ENCODE data around the gene MYO9A. TPM values are rescaled to one million over a fixed set of nuclear protein-coding genes. Genes with fewer than 3 reads are reported as not detected.
"Not testable (repeated sequence)": the region's sequence is repeated elsewhere in the genome, so short reads cannot be mapped to it uniquely, and the experiment has no call there.

The MYO9A gene
- polyA plus RNA-seq, 3 donors = 32.6 to 38.1 (median 34.2) TPM

DNA sequence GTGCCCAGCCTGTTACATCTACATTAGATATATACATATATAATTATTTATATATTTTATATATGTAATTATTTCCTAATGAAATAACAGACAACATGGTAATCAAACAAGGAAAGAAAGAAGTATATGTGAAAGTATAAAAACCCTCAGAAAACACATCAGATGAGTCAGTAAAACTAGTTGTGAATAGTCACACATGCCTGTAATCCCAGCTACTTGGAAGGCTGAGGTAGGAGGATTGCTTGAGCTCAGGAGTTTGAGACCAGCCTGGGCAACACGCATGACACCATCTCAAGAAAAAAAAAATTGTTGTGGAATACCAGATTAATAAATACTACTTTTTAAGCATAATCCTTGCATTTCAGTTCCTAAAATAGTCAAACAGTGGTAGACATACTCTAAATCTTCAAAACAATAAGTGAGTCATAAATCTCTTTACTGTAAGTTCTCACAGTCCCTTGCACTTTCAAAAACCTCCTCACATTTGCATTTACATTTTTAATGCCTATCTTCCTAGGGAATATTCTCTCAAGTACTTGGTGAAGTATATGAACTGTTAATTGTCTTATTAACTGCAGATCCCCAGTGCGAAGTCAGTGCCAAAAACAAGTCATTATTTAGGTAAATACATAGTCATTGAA, 106.5 kb downstream of the MYO9A start:
- DNase-seq (ENCODE audit: extremely low read depth in 1 of 11, low read depth in 9 of 11, low spot score in 4 of 11) = no peak

DNA sequence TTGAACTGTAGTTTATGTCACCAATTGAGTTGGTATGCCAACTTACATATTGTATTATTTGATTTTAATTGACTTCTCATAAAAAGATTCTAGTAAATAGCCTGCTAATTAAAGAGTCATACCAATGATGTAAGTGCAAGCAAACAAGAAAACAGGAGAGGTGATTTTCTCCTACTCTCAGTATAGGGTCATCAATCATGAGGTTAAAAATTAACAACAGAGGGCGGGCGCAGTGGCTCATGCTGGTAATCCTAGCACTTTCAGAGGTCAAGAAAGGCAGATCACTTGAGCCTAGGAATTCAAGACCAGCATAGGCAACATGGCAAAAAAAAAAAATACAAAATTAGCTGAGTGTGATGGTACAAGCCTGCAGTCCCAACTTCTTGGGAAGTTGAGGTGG, 108.7 kb downstream of the MYO9A start:
- DNase-seq (ENCODE audit: extremely low read depth in 1 of 11, low read depth in 9 of 11, low spot score in 4 of 11) = peak in 10 of 11 donors; percentile 24 to 75 (median 37)

GRCh38 chr15:72006382-72006781, 111.6 kb downstream of the MYO9A start:
- no peak for DNase-seq (ENCODE audit: extremely low read depth in 1 of 11, low read depth in 9 of 11, low spot score in 4 of 11)

DNA sequence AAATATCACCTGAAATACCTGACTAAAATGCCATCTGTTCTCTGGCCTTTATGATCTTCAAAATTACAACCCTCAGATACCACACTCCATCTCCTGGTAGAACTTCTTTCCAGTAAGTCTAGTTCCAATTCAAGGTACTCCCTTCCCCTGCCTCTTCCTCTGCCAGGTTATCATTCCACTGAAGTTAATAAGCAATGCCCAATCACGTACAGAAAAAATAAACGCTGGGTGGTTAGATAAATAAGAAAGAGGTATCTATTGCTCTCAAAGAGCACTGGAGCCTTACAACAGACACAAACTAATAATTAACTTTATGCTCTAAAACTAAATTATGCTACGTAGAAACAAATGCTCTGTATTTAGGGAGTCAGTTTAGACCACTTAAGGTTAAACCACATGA, 112.5 kb downstream of the MYO9A start:
- peak in 3 of 11 donors; percentile 5 to 32 (median 25) for DNase-seq (ENCODE audit: extremely low read depth in 1 of 11, low read depth in 9 of 11, low spot score in 4 of 11)

DNA sequence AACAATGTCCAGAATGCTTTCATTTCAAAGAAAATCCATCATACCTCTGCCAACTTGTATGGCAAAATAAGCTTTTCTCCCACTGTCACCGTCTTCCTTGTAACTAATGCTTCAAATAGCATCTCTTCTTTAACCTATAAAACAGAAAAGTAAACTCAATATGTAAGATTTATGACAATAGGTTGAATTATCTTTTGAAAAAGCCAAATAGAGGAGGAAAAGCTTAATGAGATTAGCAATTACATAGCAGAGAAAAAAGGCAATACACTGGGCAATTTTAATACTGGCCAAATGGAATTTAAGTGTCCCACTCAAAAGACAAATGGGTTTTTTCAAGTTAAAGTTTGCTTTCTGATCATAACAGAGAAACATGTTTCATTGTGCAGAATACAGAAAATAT, 118.1 kb downstream of the MYO9A start:
- no peak for DNase-seq (ENCODE audit: extremely low read depth in 1 of 11, low read depth in 9 of 11, low spot score in 4 of 11)

GRCh38 chr15:71998717-71999116, 119.2 kb downstream of the MYO9A start:
- not testable (repeated sequence) for DNase-seq (ENCODE audit: extremely low read depth in 1 of 11, low read depth in 9 of 11, low spot score in 4 of 11)

DNA sequence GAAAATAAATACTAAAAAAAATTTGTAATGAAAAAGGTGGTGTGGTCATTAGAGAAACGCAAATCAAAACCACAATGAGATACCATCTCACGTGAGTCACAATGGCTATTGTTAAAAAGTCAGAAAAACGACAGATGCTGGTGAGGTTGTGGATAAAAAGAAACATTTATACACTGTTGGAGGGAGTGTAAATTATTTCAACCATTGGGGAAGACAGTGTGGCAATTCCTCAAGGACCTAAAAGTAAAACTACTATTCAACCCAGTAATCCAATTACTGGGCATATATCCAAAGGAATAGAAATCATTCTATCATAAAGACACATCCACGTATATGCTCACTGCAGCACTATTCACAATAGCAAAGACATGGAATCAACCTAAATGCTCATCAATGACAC, 120.3 kb downstream of the MYO9A start:
- no peak for DNase-seq (ENCODE audit: extremely low read depth in 1 of 11, low read depth in 9 of 11, low spot score in 4 of 11)

DNA sequence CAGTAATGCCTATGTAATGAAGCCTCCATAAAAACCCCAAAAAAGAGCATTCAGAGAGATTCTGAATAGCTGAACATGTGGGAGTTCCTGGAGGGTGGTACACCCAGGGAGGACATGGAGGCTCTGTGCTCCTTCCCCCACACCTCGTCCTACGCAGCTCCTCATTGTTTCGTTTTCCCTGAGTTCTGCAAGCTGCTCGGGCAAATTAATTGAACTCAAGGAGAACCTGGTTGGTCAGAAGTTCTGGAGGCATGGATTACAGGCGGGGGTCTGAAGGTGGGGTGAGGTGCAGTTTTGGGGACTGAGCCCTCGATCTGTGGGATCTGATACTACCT, 142.2 kb downstream of the MYO9A start:
- no peak for DNase-seq (ENCODE audit: extremely low read depth in 1 of 11, low read depth in 9 of 11, low spot score in 4 of 11)

DNA sequence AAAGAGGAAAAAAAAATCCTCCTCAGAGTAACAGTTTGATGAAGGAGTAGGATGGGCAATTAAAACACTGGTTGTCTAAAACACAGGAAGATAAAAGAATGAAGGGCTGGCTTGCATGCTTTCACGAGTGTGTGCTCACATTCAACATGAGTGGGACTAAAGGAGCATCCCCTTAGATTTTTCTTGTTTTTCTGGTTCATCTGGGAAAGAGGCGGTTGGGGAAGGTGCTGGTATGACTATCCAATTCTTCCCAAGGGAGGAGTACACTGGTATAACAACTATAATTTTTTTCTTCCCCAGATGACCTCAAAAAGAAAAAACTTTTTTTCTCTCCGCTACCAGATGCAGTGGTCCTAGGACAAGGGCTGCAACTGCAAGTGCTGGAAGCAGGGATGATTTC, 143.7 kb downstream of the MYO9A start:
- no peak for DNase-seq (ENCODE audit: extremely low read depth in 1 of 11, low read depth in 9 of 11, low spot score in 4 of 11)

DNA sequence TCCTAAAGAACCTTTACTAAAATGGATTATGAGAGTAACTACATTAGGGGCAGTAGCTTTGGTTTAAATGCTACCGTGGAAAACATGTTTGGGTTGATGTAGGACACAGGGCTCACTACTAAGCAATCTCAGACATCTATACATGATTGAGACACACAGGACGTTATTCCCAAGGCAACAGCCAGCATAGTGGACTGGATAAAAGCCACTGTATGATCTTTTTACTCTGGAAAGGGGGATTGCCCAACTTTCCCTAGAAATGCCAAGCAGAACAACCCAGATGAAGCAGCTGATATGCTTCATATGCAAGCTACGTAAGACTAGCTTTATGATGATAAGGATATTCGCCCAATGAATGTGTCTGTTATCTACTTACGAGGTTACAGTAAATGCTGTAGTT, 144.6 kb downstream of the MYO9A start:
- DNase-seq (ENCODE audit: extremely low read depth in 1 of 11, low read depth in 9 of 11, low spot score in 4 of 11) = no peak

DNA sequence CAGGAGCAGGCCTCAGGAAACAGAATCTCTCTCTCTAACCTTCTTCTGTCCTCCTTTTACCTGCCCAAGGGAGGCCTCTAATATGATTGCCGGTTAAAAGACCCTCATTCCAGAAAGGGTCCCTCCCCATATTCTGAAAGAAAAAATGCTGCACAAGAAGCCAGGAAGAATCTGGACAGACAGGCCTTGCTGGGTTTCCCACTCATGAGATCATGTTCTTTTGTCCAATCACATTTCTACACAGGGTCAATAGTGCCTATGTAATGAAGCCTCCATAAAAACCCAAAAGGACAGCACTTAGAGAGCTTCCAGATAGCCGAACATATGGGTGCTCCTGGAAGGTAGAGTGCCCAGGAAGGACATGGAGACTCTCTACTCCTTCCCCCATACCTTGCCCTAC, 146.0 kb downstream of the MYO9A start:
- DNase-seq (ENCODE audit: extremely low read depth in 1 of 11, low read depth in 9 of 11, low spot score in 4 of 11) = no peak

GRCh38 chr15:71970435-71970834, 147.5 kb downstream of the MYO9A start:
- DNase-seq (ENCODE audit: extremely low read depth in 1 of 11, low read depth in 9 of 11, low spot score in 4 of 11) = no peak

- DNase-seq (ENCODE audit: extremely low read depth in 1 of 11, low read depth in 9 of 11, low spot score in 4 of 11) = no peak
Observed at GRCh38 chr15:71962537-71962936, 155.4 kb downstream of the MYO9A start.

DNA sequence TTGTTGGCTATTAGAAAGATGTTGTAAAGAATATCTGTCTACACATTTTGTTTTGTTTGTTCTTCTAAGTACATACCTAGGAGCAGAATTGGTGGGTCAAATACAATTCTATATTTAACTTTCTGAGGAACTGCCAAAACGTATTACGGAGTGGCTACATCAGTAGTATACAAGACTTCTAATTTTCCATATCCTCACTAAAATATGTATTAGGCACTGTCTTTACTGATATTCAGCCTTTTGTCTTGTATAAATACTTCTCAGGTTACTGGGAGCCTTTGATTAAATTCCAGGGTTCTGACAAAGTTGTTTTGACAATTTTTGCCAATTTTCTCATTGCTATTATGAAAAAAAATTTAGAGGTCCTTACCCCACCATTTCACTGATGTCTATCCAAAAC, 160.9 kb downstream of the MYO9A start:
- no peak for DNase-seq (ENCODE audit: extremely low read depth in 1 of 11, low read depth in 9 of 11, low spot score in 4 of 11)

DNA sequence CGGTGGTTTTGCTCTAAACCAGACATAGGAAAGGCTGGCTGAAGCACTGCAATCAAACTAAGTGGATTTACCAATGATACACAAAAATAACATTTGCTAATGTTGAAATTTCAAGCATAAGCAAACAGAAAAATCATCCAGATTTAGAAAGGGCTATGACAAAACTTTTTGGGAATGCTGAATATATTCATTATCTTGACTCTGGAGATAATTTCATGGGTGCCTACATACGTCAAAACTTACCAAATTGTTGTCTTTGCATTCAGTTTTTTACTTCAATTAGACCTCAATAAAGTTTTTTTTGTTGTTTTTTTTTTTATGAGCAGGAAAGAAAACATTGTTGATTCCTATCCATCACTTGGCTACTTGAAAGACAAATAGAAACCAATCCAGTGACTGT, 166.8 kb downstream of the MYO9A start:
- no peak for DNase-seq (ENCODE audit: extremely low read depth in 1 of 11, low read depth in 9 of 11, low spot score in 4 of 11)

GRCh38 chr15:71945012-71945411, 172.9 kb downstream of the MYO9A start:
- DNase-seq (ENCODE audit: extremely low read depth in 1 of 11, low read depth in 9 of 11, low spot score in 4 of 11) = no peak

DNA sequence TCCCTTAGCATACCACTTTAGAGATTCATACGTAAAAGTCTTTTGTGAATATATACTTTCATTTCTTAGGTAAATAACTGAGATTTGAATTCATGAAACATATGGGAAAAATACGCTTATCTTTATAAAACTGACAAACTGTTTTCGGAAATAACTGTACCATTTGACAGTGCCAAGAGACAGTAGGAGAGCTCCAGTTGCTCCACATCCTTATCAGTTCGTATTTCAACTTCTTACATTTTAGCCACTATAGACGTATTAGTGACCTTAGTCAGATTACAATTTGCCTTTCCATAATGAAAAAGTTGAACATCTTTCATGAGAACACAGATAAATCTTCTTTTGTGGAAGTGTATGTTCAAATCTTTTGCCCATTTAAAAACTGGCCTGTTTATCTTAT, 174.1 kb downstream of the MYO9A start:
- DNase-seq (ENCODE audit: extremely low read depth in 1 of 11, low read depth in 9 of 11, low spot score in 4 of 11) = no peak

GRCh38 chr15:71939981-71940588, 177.9 kb downstream of the MYO9A start:
- DNase-seq (ENCODE audit: extremely low read depth in 1 of 11, low read depth in 9 of 11, low spot score in 4 of 11) = no peak

DNA sequence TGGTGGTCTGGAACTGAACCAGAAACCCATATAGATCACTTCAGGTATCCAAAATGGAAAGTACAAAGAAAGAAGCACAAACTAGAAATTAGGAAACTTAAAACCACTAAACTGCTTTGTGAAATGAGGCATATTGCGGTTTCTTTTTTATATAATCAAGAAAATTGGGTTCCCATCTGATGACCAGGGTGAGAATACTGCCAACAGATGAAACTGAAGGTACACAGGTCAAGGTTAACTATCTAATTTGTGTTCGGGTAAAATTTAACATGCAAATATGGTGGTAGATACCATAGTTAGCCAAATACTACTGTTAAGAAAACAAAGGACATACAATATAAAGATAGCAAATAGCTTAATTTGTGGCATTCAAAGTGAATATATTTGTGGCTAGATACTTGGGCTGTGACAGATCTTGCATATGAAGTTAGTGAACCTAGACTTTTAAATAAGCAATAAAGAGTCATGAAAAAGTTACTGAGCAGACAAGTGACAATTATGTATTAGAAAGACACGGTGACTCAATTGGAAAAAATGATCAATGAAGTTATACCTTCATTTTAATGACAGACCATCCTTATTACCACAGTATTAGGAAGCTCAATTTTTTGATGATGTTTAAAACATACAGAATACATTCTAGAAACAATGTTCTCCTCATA, 180.2 kb downstream of the MYO9A start:
- no peak for DNase-seq (ENCODE audit: extremely low read depth in 1 of 11, low read depth in 9 of 11, low spot score in 4 of 11)

DNA sequence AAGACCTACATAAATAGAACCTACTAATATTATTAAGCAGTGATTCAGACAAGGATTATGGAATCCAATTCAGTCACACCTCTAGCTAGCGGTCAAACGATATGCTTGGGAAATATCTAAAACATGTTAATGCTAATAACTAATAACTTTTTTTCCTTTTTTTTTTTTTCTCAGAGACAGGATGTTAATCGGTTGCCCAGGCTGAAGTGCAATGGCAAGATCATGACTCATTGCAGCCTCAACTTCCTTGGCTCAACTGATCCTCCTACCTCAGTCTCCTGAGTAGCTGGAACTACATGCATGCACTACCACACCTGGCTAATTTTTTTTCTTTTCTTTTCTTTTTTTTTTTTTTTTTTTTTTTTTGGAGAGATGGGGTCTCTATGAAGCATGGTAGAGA, 183.5 kb downstream of the MYO9A start:
- no peak for DNase-seq (ENCODE audit: extremely low read depth in 1 of 11, low read depth in 9 of 11, low spot score in 4 of 11)

DNA sequence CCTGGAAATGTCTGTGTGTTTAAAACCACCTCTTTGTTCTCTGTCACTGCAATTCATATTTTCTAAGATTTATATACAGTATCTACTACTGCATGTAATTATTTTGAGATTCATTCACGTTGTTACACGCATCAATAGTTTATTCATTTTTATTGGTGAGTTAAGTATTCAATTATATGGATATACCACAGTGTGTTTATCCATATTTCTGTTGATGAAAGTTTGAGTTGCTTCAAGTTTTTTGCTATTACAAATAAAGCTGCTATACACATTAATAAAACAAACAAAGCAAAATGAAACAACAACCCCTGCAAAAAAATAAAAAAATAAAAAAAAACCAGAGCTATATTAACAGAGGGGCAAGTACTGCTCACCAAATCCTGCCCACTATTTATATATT, 185.3 kb downstream of the MYO9A start:
- DNase-seq (ENCODE audit: extremely low read depth in 1 of 11, low read depth in 9 of 11, low spot score in 4 of 11) = no peak
